ENCODE results near the gene DEDD2.

DNA sequence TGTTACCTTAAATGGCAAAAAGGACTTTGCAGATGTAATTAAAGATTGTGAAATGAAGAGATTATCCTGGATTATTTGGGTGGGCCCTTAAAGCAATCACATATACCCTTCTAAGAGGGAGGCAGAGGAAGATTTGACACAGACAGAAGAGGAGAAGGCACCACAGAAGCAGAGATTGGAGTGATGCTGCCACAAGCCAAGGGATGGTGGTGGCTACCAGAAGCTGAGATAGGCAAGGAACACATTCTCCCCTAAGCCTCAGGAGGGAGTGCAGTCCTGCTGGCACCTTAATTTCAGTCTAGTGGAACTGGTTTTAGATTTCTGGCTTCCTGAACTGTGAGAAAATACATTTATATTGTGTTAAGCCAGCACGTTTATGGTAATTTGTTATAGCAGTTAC, 24.2 kb downstream of the DEDD2 start:
- no peak for TF ChIP-seq POLR2AphosphoS5 (IDR thresholded peaks at IDR 0.05)
- TF ChIP-seq, protein P1, sequence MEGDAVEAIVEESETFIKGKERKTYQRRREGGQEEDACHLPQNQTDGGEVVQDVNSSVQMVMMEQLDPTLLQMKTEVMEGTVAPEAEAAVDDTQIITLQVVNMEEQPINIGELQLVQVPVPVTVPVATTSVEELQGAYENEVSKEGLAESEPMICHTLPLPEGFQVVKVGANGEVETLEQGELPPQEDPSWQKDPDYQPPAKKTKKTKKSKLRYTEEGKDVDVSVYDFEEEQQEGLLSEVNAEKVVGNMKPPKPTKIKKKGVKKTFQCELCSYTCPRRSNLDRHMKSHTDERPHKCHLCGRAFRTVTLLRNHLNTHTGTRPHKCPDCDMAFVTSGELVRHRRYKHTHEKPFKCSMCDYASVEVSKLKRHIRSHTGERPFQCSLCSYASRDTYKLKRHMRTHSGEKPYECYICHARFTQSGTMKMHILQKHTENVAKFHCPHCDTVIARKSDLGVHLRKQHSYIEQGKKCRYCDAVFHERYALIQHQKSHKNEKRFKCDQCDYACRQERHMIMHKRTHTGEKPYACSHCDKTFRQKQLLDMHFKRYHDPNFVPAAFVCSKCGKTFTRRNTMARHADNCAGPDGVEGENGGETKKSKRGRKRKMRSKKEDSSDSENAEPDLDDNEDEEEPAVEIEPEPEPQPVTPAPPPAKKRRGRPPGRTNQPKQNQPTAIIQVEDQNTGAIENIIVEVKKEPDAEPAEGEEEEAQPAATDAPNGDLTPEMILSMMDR (IDR thresholded peaks at IDR 0.05), result no peak

Data from upper lobe of left lung (tissue), 4 donors.